Prostate gland (tissue), 2 donors: ENCODE data around the gene ATXN1. TPM values are rescaled to one million over a fixed set of nuclear protein-coding genes. Genes with fewer than 3 reads are reported as not detected.

Experiments used
- DNase-seq: peaks from one replicate; pipeline ENCODE4 v3.0.0-alpha.2; 2019; ENCODE audit warnings: low spot score
- H3K27ac ChIP-seq, 2 donors: fragments of 200-600 bp; sonication (generic); 2 replicates each; pipeline ENCODE4 v1.5.1; 2017 to 2019
- H3K27me3 ChIP-seq: fragments of 200-600 bp; sonication (generic); replicated peaks from 2 replicates; pipeline ENCODE4 v1.5.1; 2019; ENCODE audit not compliant: insufficient read depth
- H3K36me3 ChIP-seq, 2 donors: fragments of 200-600 bp; sonication (generic); 1 replicate in 1 of 2; 2 replicates in 1 of 2; pipeline versions ENCODE4 v1.5.1 to v1.8.1; 2017 to 2019
- H3K4me1 ChIP-seq: fragments of 200-600 bp; sonication (generic); replicated peaks from 2 replicates; pipeline ENCODE4 v1.5.1; 2019
- H3K4me3 ChIP-seq, 2 donors: fragments of 200-600 bp; sonication (generic); 2 replicates each; pipeline ENCODE4 v1.5.1; 2017 to 2019
- H3K9me3 ChIP-seq: fragments of 200-600 bp; sonication (generic); 2 replicates; pipeline ENCODE4 v1.5.1; 2017
- CTCF ChIP-seq, 4 experiments: fragments of 200-600 bp in 2 of 4; fragments of 450-650 bp in 2 of 4; sonication (generic) in 2 of 4; IDR thresholded peaks; 1 replicate in 3 of 4; 2 replicates in 1 of 4; pipeline ENCODE4 v1.5.1; 2016 to 2019; ENCODE audit warnings: antibody characterized with exemption in 4 of 4, mild to moderate bottlenecking in 2 of 4, moderate library complexity in 2 of 4
- POLR2A ChIP-seq: fragments of 450-650 bp; IDR thresholded peaks from one replicate; pipeline ENCODE4 v1.6.1; 2016; ENCODE audit warnings: antibody characterized with exemption, mild to moderate bottlenecking
- POLR2AphosphoS5 ChIP-seq: sonication (generic); formaldehyde crosslinking; IDR thresholded peaks from one replicate; pipeline ENCODE4 v1.6.1; 2017; ENCODE audit warnings: antibody characterized with exemption
- WGBS: methylation state at CpG from one replicate; pipeline ENCODE4 v1.1.5; 2018; 5-methylcytosine and 5-hydroxymethylcytosine counted together
- intact Hi-C: fragments of 100-400 bp; cut with DNase I; formaldehyde crosslinking; loops from one replicate; pipeline ENCODE4 v1.14.2; 2022
- total RNA-seq, 2 donors: library from RNA; depleted of rRNA; stranded (reverse); fragments of >200 nt; gene quantifications; one replicate each; pipeline ENCODE4 v1.1.0, GENCODE V29; 2016

Gene ATXN1
- total RNA-seq, 2 donors from 2014 or later, result 28.5 to 89.0 TPM

GRCh38 chr6:16301511-16301910, 459.7 kb downstream of the ATXN1 start:
- Histone ChIP-seq H3K27me3 (no peaks in the 10 kb centered on the region), H3K27ac (no peak overlapping the region), H3K36me3 (no peaks in the 10 kb centered on the region), H3K4me3 (no peak overlapping the region), H3K4me1 (no peaks in the 10 kb centered on the region), H3K9me3 (no peaks in the 10 kb centered on the region)
- no peak for DNase-seq
- intact Hi-C loops, result no loop called here
- WGBS, result 75% methylated on average over 7 of the region's 7 CpGs
- no peak for TF ChIP-seq POLR2A
- TF ChIP-seq CTCF (IDR thresholded peaks at IDR 0.05), result no peak
- no peak for TF ChIP-seq POLR2AphosphoS5

- 80% methylated on average over 3 of the region's 3 CpGs for WGBS
- H3K4me1 ChIP-seq, result no peaks in the 10 kb centered on the region
- H3K27me3 ChIP-seq, result no peaks in the 10 kb centered on the region
- TF ChIP-seq CTCF (IDR thresholded peaks at IDR 0.05) (no peak), POLR2A (no peak), POLR2AphosphoS5 (no peak)
- DNase-seq, result no peak
- no peak overlapping the region for H3K4me3 ChIP-seq
- intact Hi-C loops, result no loop called here
- no peaks in the 10 kb centered on the region for H3K36me3 ChIP-seq
- no peak overlapping the region for H3K27ac ChIP-seq
- H3K9me3 ChIP-seq, result no peaks in the 10 kb centered on the region
Observed at GRCh38 chr6:16299861-16300260, 461.4 kb downstream of the ATXN1 start.

- intact Hi-C loops, result no loop called here
- Histone ChIP-seq H3K36me3 (no peaks in the 10 kb centered on the region), H3K4me1 (no peaks in the 10 kb centered on the region), H3K4me3 (no peak overlapping the region), H3K27me3 (no peaks in the 10 kb centered on the region), H3K27ac (no peak overlapping the region), H3K9me3 (no peaks in the 10 kb centered on the region)
- TF ChIP-seq POLR2AphosphoS5, result no peak
- TF ChIP-seq CTCF (IDR thresholded peaks at IDR 0.05), result no peak
- no peak for TF ChIP-seq POLR2A
- 84% methylated on average over 7 of the region's 7 CpGs for WGBS
- DNase-seq, result no peak
Observed at GRCh38 chr6:16296061-16296670, 465.1 kb downstream of the ATXN1 start.

- H3K36me3 ChIP-seq, result no peaks in the 10 kb centered on the region
- no peak overlapping the region for H3K4me3 ChIP-seq
- intact Hi-C loops, result no loop called here
- no peaks in the 10 kb centered on the region for H3K9me3 ChIP-seq
- TF ChIP-seq POLR2AphosphoS5, result no peak
- TF ChIP-seq CTCF (IDR thresholded peaks at IDR 0.05), result no peak
- TF ChIP-seq POLR2A, result no peak
- 67% methylated on average over 5 of the region's 5 CpGs for WGBS
- H3K4me1 ChIP-seq, result no peaks in the 10 kb centered on the region
- no peak overlapping the region for H3K27ac ChIP-seq
- no peak for DNase-seq
- H3K27me3 ChIP-seq, result no peaks in the 10 kb centered on the region
Observed at GRCh38 chr6:16295471-16295870, 465.8 kb downstream of the ATXN1 start.

GRCh38 chr6:16295060-16295459, 466.2 kb downstream of the ATXN1 start:
- Histone ChIP-seq H3K4me3 (no peak overlapping the region), H3K4me1 (no peaks in the 10 kb centered on the region), H3K27me3 (no peaks in the 10 kb centered on the region), H3K27ac (no peak overlapping the region), H3K36me3 (no peaks in the 10 kb centered on the region), H3K9me3 (no peaks in the 10 kb centered on the region)
- intact Hi-C loops, result no loop called here
- WGBS, result 91% methylated on average over 15 of the region's 15 CpGs
- no peak for TF ChIP-seq CTCF (IDR thresholded peaks at IDR 0.05)
- no peak for TF ChIP-seq POLR2A
- TF ChIP-seq POLR2AphosphoS5, result no peak
- DNase-seq, result no peak
